ENCODE measurements around the gene RAB17. TPM values are rescaled to one million over a fixed set of nuclear protein-coding genes. Genes with fewer than 3 reads are reported as not detected.

RAB17 gene
- total and polyA plus RNA-seq, 10 of the 15 experiments (the other 5 are each of a cell fraction or from before 2014, with no cell fraction given): 0.07 to 1.4 (median 0.28) TPM; not detected in 3

- POLR2A ChIA-PET: no interaction called here
- 66% methylated on average over 8 of the region's 8 CpGs for WGBS (ENCODE audit: insufficient coverage, insufficient replicate concordance, low lambda C conversion rate, missing lambda C conversion rate)
These were observed 47.6 kb upstream of the RAB17 start for GRCh38 chr2:237638176-237638575.

DNA sequence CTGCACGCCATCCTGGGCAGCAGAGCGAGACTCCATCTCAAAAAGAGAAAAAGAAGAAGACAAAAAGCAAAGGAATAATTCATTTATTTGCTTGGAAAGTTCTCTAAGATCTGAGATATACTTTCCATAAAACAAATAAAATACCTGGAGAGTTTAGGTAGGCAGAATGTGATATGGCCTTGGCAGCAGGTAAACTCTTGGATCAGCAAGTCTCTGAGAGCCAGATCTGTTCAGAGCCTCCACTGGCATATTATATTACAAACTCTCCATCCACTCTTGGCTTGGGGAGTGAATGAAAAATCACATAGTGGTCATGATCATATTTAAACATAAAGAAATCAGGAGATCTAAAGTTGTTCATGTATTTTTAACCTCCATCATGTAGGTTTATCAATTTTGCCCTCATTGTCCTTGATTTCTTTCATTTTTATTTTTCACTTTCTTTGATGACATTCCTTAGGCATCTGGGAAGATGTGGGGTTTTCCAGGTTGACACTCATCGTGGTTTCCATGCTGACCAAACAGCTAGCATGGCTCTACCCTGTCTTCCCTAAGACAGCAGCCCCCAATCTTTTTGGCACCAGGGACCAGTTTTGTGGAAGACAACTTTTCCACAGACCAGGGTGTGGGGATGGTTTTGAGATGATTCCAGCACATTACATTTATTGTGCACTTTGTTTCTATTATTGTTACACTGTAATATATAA lies 47.0 kb upstream of the RAB17 start:
- no TSS peak for BruUV-seq (replicated peaks)
- no peaks in the 10 kb centered on the region for H3K79me2 ChIP-seq (ENCODE audit: control insufficient read depth, insufficient read depth, low read length)
- no peak overlapping the region for H3K9ac ChIP-seq (ENCODE audit: control insufficient read depth, insufficient read depth, low read length)
- H2AFZ ChIP-seq (ENCODE audit: control insufficient read depth, low read depth, low read length): no peak overlapping the region
- ChIA-PET POLR2A (no interaction called here), SMC1A (ENCODE audit: uncharacterized antibody, unreplicated experiment) (no interaction called here), RAD21 (ENCODE audit: unreplicated experiment) (interaction anchor here (0.9 to 1.3 kb wide), 2 partner anchors 35 to 108 kb away, joined by 3 read pairs; no protein-coding TSS in a partner anchor), CTCF (no interaction called here)
- DNase-seq (ENCODE audit: low read depth, low spot score) (no peak), FAIRE-seq (no peak), ATAC-seq (no peak)
- H3K4me2 ChIP-seq (ENCODE audit: control insufficient read depth, insufficient read depth): no peak overlapping the region
- no peaks in the 10 kb centered on the region for H3K36me3 ChIP-seq (ENCODE audit: control insufficient read depth in 2 of 2, insufficient read depth in 2 of 2, low read length in 1 of 2)
- WGBS (ENCODE audit: insufficient coverage, insufficient replicate concordance, low lambda C conversion rate, missing lambda C conversion rate): 34% methylated on average over 3 of the region's 3 CpGs
- H3K9me3 ChIP-seq (replicated peaks; ENCODE audit: control insufficient read depth, insufficient read depth, low read length): no peaks in the 10 kb centered on the region
- H4K20me1 ChIP-seq (ENCODE audit: control insufficient read depth, insufficient read depth): no peaks in the 10 kb centered on the region
- H3K4me1 ChIP-seq (ENCODE audit: control insufficient read depth, insufficient read depth, low read length): no peaks in the 10 kb centered on the region
- peaks cover 1 to 3% of the 10 kb centered on the region in 2 experiments; a peak in 3 of 4 replicates for H3K27me3 ChIP-seq (replicated peaks in 1 of 2; ENCODE audit: control insufficient read depth in 2 of 2, insufficient read depth in 2 of 2, low read length in 1 of 2)
- H3K4me3 ChIP-seq: no peak overlapping the region
- in situ Hi-C loops (cut with MboI) (no loop called here), intact Hi-C loops (cut with micrococcal nuclease; ENCODE audit: unreplicated experiment) (no loop called here)
- no peak overlapping the region for H3K27ac ChIP-seq (ENCODE audit: control insufficient read depth, insufficient read depth)
- no peak for TF ChIP-seq YY1 (IDR thresholded peaks at IDR 0.05; ENCODE audit: low read depth, low read length)
- TF ChIP-seq SUPT20H (IDR thresholded peaks at IDR 0.05; ENCODE audit: borderline replicate concordance, control insufficient read depth, low read depth, low read length): no peak
- TF ChIP-seq, protein P1, sequence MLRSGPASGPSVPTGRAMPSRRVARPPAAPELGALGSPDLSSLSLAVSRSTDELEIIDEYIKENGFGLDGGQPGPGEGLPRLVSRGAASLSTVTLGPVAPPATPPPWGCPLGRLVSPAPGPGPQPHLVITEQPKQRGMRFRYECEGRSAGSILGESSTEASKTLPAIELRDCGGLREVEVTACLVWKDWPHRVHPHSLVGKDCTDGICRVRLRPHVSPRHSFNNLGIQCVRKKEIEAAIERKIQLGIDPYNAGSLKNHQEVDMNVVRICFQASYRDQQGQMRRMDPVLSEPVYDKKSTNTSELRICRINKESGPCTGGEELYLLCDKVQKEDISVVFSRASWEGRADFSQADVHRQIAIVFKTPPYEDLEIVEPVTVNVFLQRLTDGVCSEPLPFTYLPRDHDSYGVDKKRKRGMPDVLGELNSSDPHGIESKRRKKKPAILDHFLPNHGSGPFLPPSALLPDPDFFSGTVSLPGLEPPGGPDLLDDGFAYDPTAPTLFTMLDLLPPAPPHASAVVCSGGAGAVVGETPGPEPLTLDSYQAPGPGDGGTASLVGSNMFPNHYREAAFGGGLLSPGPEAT (IDR thresholded peaks at IDR 0.05; ENCODE audit: low read depth): no peak
- TF ChIP-seq, protein P2, sequence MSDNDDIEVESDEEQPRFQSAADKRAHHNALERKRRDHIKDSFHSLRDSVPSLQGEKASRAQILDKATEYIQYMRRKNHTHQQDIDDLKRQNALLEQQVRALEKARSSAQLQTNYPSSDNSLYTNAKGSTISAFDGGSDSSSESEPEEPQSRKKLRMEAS (IDR thresholded peaks at IDR 0.05; ENCODE audit: low read depth, low read length): no peak
- TF ChIP-seq, protein P3, sequence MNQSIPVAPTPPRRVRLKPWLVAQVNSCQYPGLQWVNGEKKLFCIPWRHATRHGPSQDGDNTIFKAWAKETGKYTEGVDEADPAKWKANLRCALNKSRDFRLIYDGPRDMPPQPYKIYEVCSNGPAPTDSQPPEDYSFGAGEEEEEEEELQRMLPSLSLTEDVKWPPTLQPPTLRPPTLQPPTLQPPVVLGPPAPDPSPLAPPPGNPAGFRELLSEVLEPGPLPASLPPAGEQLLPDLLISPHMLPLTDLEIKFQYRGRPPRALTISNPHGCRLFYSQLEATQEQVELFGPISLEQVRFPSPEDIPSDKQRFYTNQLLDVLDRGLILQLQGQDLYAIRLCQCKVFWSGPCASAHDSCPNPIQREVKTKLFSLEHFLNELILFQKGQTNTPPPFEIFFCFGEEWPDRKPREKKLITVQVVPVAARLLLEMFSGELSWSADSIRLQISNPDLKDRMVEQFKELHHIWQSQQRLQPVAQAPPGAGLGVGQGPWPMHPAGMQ (IDR thresholded peaks at IDR 0.05; ENCODE audit: borderline replicate concordance): no peak
- no peak for TF ChIP-seq RBBP5 (conservative IDR thresholded peaks at IDR 0.05)
- TF ChIP-seq PML (IDR thresholded peaks at IDR 0.05; ENCODE audit: low read length): no peak
- TF ChIP-seq, protein P4, sequence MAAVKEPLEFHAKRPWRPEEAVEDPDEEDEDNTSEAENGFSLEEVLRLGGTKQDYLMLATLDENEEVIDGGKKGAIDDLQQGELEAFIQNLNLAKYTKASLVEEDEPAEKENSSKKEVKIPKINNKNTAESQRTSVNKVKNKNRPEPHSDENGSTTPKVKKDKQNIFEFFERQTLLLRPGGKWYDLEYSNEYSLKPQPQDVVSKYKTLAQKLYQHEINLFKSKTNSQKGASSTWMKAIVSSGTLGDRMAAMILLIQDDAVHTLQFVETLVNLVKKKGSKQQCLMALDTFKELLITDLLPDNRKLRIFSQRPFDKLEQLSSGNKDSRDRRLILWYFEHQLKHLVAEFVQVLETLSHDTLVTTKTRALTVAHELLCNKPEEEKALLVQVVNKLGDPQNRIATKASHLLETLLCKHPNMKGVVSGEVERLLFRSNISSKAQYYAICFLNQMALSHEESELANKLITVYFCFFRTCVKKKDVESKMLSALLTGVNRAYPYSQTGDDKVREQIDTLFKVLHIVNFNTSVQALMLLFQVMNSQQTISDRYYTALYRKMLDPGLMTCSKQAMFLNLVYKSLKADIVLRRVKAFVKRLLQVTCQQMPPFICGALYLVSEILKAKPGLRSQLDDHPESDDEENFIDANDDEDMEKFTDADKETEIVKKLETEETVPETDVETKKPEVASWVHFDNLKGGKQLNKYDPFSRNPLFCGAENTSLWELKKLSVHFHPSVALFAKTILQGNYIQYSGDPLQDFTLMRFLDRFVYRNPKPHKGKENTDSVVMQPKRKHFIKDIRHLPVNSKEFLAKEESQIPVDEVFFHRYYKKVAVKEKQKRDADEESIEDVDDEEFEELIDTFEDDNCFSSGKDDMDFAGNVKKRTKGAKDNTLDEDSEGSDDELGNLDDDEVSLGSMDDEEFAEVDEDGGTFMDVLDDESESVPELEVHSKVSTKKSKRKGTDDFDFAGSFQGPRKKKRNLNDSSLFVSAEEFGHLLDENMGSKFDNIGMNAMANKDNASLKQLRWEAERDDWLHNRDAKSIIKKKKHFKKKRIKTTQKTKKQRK (IDR thresholded peaks at IDR 0.05; ENCODE audit: low read depth, low read length): no peak

More at GRCh38 chr2:237638176-237638575, 47.6 kb upstream of the RAB17 start:
- H4K20me1 ChIP-seq (ENCODE audit: control insufficient read depth, insufficient read depth): no peaks in the 10 kb centered on the region
- no peak for DNase-seq (ENCODE audit: low read depth, low spot score)
- no peaks in the 10 kb centered on the region for H3K9me3 ChIP-seq (replicated peaks; ENCODE audit: control insufficient read depth, insufficient read depth, low read length)
- H2AFZ ChIP-seq (ENCODE audit: control insufficient read depth, low read depth, low read length): no peak overlapping the region
- H3K4me1 ChIP-seq (ENCODE audit: control insufficient read depth, insufficient read depth, low read length): no peaks in the 10 kb centered on the region
- ChIA-PET RAD21 (ENCODE audit: unreplicated experiment) (no interaction called here), CTCF (no interaction called here), SMC1A (ENCODE audit: uncharacterized antibody, unreplicated experiment) (interaction anchor here (1.0 kb wide), 1 partner anchor 31 kb away, joined by 3 read pairs; no protein-coding TSS in a partner anchor)
- FAIRE-seq: no peak
- TF ChIP-seq YY1 (IDR thresholded peaks at IDR 0.05; ENCODE audit: low read depth, low read length) (no peak), PAX8 (IDR thresholded peaks at IDR 0.05) (no peak), ZNF622 (IDR thresholded peaks at IDR 0.05) (no peak)
- H3K27ac ChIP-seq (ENCODE audit: control insufficient read depth, insufficient read depth): no peak overlapping the region
- BruUV-seq (replicated peaks): no TSS peak
- intact Hi-C loops (cut with micrococcal nuclease; ENCODE audit: unreplicated experiment): no loop called here
- H3K4me2 ChIP-seq (ENCODE audit: control insufficient read depth, insufficient read depth): no peak overlapping the region
- H3K27me3 ChIP-seq (replicated peaks in 1 of 2; ENCODE audit: control insufficient read depth in 2 of 2, insufficient read depth in 2 of 2, low read length in 1 of 2): peaks cover under 1 to 1% of the 10 kb centered on the region in 2 experiments; a peak in 3 of 4 replicates
- no peaks in the 10 kb centered on the region for H3K36me3 ChIP-seq (ENCODE audit: control insufficient read depth in 2 of 2, insufficient read depth in 2 of 2, low read length in 1 of 2)
- ATAC-seq: no peak
- in situ Hi-C loops (cut with MboI): no loop called here
- H3K79me2 ChIP-seq (ENCODE audit: control insufficient read depth, insufficient read depth, low read length): no peaks in the 10 kb centered on the region
- H3K9ac ChIP-seq (ENCODE audit: control insufficient read depth, insufficient read depth, low read length): no peak overlapping the region
- no peak overlapping the region for H3K4me3 ChIP-seq

Data from GM12878 (cell line).